ENCODE results near the gene H1-8.
"Not testable (repeated sequence)": the region's sequence is repeated elsewhere in the genome, so short reads cannot be mapped to it uniquely, and the experiment has no call there.

Gene H1-8

DNA sequence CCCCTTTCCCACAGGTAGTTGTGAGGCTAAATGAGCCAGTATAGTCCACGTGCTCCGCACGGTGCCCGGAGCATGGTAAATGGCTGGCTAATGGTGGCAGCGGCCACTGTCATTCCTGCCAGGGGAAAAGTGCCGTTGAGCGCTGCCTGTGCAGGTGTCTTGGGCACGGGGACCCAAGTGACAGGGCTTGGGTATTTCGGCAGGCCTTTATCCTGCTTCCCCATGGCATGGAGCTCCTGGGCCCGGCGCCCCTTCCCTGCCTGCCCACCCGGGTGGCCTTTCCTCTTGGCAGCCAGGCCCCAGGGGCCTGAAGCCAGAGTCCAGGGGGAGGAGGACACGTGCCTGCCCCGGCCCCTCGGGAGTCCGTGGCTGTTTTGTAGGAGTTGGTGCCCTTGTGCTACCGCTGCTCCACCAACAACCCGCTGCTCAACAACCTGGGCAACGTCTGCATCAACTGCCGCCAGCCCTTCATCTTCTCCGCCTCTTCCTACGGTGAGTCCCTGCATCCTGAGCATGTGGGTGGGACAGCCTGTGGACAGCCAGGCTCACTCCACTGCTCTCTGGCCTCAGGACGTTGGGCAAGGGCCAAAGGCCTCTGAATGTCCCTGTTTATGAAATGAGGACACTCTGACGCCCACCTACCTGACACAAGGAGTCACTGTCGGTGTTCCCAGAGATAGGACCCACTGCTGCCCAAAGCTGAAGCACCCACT lies 27.7 kb upstream of the H1-8 start:
- not testable (repeated sequence) for DNase-seq

DNA sequence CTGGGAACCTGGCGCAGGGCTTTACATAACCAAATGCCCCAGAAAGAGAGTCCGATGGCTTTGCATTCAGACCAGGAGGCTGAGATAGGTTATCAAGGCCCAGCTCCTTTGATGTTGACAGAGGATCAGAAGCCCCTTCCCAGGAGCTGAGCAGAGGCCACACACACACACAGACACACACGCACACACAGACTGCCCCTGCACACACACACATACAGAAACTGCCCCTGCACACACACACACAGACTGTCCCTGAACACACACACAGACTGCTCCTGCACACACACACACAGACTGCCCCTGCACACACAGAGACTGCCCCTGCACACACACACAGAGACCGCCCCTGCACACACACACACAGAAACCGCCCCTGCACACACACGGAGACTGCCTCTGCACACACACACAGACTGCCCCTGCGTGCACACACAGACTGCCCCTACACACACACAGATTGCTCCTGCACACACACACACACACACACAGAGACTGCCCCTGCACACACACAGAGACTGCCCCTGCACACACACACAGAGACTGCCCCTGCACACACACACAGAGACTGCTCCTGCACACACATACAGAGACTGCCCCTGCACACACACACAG lies 27.0 kb upstream of the H1-8 start:
- not testable (repeated sequence) for DNase-seq

DNA sequence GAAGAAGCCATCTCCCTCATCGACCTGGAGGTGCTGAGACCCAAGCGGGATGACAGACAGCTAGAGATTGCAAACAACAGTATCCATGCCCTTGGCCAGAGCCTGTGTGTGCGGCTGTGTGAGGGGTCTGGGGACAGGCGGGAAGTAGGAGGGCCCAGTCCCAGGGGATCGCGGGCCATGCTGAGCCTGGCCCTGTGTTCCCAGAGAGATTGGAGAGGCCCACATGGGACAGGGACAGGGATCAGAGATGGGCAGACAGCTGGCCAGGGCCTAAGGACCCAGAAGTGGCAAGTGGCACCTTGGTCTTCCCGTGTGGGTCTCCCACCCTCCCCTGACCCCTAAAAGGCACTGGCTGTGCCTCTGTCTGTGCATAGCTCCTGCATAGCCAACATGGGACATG lies 25.5 kb upstream of the H1-8 start:
- DNase-seq: no peak

DNA sequence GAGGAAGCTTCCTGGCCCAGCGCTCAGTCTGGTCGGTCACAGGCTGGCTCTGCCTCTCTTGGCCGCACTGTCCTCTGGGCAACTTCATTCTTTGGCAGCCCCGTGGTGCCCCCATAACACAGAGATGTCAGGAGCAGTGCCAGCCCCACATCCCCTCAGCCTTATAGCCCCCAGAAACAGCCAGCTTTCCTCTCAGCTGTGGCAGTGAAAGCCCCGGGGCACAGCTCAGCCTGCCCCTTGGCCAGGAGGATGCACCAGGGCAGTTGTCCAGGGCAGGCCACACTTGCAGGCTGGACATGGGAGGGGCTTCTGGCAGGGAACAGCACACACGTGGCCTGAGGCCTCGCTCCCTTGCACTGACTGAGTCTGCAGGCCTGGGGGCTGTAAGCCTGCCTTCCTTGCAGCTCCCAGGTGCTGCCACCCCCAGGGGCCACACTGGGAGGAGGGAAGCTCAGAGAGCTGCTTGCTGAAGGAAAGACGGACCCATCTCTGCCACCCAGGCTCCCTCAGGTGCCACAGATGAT lies 24.9 kb upstream of the H1-8 start:
- no peak for DNase-seq

DNA sequence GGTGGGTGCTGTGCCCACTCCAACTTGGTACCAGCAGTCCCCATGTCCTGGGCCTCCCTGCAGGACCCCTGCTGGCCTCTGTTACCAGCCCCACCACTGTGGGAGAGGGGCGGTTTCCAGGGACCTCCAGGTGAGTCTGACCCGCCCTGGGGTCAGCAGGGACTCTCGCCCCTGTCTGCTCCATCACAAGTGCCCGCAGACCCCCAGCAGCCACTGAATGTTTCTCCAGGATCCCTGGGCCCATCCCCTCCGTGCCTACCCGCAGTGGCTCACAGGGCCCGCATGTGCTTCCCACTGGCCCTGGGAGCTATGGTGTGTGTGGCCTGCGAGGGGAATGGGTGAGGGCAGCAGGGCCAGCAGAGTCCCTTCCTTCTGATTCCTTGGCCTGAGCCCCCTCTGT lies 24.4 kb upstream of the H1-8 start:
- DNase-seq: no peak

DNA sequence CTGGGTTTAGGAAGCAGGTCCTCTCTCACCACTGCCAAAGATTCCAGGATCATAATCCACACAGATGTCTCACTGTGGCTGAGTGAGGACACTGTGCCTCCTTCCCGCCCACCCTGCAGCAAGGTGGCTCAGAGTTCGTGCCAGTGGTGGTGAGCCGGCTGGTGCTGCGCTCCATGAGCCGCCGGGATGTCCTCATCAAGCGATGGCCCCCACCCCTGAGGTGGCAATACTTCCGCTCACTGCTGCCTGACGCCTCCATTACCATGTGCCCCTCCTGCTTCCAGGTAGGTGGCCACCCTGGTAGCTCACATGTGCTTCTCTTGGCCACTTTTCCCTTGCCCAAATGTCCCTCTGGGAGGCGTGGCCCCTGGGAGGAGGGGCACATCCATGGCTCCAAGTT lies 23.5 kb upstream of the H1-8 start:
- no peak for DNase-seq

DNA sequence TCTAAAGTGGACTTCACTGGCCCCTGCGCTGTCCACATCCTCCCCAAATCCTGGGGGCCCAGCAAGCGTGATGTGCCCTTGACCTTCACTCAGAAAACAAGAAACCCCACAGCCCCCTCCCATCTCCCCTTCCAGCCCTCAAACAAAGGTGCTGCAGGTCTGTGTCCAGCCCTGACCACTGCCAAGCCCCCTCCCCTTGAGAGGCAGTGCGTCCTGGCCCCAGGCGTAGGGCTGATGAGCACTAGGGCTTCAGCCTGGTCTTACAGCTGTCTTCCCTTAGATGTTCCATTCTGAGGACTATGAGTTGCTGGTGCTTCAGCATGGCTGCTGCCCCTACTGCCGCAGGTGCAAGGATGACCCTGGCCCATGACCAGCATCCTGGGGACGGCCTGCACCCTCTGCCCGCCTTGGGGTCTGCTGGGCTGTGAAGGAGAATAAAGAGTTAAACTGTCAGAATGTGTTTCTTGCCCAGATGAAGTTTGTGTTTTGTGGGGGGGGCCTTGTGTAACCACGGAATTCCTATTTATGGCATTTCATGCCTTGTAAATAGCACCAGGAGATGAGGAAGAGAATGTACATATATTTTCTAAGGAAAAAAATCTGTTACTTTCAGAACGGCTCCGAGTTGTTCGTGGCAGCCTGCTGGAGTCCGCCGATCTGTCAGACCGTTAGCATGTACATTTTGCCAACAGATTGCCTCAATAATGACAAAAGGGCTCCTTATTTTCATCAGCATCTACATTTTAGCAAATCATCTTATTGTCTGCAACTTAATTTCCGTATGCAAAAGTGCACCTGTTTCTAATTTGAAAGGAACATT lies 22.9 kb upstream of the H1-8 start:
- DNase-seq: no peak

DNA sequence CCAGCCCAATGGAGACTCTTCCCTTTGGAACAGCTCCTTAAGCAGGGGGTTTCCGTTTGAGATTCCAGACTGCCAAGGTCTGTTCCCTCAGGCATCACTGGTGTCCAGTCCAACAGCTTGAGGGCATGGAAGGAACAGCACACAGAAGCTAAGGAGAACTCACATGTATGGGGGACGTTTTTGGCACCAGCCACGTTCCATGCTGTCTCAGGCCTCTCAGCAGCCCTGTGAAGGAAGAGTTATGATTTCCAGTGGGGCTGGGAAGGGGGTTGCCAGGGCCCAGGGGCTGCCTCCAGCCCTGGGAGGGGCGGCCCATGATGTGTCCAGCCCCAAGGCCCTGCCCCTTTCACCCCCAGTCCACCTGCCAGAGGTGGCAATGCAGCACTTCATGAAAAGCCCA lies 22.0 kb upstream of the H1-8 start:
- DNase-seq: no peak

DNA sequence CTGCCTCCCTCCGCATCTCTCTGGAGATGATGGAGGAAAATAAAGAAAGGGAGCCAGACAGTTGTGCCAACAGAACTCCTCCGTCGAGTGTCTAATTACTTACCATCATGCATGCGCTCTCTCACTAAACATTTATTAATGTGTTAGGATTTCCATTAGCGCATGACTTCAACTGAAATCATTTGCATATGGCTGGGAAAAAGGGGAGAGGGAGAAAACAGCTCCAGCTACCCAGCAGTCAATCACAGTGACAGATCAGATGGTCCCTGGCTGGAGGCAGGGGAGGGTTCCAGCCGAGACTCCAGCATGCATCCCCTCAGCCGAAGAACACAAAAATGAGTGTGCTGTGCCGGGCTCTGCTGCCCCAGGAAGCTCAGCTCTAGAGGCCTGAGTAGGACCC lies 21.4 kb upstream of the H1-8 start:
- DNase-seq: no peak

DNA sequence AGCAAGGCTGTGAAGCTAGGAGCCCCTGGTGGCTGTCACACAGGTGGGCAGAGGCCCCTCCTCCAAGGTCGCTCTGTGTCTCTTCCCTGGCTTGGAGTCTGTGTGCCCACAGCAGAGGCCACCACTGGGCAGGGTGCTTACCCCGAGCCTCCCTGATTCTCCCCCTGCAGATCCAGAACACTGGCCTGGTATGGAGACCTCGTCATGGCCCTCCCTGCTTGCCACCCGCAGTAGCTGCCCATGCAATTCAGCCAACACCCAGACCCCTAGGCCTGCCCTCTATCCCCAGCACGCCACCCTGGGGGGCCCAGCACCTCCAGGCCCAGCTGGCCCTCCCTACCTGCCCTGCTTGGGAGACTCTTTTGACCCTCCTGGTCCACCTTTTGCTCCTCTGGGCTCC lies 20.0 kb upstream of the H1-8 start:
- no peak for DNase-seq

DNA sequence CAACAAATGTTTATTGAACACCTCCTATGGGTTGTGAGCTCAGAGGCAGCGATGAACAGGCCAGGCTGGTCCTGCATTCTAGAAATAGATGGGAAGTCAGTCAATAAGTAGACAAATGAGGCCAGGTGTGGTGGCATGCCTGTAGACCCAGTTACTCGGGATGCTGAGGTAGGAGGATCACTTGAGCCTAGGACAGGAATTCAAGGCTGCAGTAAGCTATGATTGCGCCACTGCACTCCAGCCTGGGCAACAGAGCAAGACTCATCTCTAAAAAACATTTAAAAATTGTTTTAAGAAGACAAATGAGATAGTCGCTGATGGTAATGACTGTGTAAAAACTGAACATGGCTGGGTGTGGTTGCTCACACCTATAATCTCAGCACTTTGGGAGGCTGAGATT lies 18.9 kb upstream of the H1-8 start:
- no peak for DNase-seq

DNA sequence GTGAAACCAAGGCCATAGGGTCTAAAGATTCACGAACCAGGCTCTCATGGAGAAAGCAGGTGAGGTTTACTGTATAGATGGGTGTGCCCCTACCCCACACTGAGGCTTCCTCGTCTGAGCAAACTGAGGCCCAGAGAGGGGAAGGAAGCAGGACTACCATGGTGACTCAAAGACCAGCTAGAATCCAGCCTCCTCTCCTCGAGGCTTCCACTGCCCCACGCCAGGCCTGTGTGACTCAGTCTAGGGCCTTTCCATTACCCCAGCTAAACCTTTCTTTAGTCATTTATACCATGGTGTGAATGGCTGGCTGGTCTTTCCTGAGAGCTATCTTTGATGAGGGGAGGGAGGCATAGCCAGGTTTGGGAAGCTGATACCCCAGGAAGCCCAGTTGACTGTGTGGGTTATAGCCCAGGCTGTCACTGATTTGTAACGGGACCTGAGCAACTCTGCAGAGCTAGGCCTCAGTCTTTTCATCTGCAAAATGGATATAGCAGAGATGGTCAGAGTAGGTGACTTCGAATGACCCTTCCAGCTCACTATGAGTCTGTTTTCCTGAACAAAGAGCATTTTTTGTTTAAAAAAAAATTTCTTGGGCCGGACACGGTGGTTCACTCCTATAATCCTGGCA lies 17.5 kb upstream of the H1-8 start:
- no peak for DNase-seq

DNA sequence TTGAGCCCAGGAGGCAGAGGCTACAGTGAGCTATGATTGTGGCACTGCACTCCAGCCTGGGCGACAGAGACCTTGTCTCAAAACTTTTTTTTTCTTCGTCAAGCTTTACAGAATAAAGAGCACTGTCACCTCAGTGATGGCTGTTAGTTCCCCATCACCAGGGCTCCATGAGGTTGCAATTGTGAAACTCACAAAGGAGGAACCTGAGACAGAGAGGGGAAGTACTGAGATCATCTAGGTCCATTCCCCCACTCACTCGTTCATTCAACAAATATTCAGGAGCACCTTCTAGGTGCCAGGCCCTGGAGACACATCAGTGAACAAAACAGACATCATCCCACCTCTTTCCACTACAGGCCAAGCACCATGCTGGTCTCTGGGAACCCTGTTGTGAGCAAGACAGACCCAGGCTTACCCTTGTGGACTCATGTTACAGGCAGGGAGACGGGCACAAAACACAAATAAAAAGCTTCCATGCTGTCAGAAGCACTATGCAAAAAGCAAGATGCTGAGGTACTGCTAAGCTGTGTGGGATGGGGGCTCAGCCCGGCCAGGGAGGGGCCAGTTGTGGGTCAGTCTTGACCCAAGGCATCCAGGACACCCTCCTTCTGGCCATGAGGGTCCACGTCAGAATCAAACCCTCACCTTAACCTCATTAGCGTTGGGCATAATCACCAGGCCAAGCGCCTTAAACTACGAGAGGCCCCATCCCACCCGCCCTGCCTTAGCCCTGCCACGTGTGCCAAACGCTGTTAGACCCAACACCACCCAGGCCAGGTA lies 16.7 kb upstream of the H1-8 start:
- DNase-seq: no peak

DNA sequence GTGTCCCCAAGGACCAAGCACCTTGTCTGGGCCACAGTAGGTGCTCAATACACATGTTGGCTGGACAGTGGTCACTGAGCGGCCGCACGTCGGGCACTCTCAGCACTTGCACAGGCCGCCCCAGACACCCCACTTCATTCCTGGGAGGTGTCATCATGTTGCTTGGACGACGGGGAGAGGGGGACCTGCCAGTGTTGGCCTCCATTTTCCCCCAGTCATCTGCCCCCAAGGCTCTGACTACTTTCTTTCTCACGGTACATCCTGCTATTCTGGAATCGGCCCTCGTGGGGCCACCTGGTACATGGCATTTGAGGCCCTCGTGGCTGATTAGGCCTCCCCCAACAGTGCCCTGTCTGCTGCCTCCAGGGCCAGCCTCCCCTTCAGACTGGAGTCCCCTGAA lies 15.7 kb upstream of the H1-8 start:
- no peak for DNase-seq

DNA sequence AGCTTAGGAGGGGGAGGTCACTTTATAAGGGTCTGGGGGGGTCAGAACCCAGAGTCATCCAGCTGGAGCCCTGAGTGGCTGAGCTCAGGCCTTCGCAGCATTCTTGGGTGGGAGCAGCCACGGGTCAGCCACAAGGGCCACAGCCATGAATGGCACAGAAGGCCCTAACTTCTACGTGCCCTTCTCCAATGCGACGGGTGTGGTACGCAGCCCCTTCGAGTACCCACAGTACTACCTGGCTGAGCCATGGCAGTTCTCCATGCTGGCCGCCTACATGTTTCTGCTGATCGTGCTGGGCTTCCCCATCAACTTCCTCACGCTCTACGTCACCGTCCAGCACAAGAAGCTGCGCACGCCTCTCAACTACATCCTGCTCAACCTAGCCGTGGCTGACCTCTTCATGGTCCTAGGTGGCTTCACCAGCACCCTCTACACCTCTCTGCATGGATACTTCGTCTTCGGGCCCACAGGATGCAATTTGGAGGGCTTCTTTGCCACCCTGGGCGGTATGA lies 14.3 kb upstream of the H1-8 start, which contains the start of gene RHO:
TSS of gene RHO (plus strand) at position 51 of the 512 bp plus-strand sequence. CDS start at position 146, 95 bp downstream.
- no peak for DNase-seq

DNA sequence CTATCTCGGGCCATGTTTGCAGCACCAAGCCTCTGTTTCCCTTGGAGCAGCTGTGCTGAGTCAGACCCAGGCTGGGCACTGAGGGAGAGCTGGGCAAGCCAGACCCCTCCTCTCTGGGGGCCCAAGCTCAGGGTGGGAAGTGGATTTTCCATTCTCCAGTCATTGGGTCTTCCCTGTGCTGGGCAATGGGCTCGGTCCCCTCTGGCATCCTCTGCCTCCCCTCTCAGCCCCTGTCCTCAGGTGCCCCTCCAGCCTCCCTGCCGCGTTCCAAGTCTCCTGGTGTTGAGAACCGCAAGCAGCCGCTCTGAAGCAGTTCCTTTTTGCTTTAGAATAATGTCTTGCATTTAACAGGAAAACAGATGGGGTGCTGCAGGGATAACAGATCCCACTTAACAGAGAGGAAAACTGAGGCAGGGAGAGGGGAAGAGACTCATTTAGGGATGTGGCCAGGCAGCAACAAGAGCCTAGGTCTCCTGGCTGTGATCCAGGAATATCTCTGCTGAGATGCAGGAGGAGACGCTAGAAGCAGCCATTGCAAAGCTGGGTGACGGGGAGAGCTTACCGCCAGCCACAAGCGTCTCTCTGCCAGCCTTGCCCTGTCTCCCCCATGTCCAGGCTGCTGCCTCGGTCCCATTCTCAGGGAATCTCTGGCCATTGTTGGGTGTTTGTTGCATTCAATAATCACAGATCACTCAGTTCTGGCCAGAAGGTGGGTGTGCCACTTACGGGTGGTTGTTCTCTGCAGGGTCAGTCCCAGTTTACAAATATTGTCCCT lies 13.4 kb upstream of the H1-8 start:
- DNase-seq: no peak

DNA sequence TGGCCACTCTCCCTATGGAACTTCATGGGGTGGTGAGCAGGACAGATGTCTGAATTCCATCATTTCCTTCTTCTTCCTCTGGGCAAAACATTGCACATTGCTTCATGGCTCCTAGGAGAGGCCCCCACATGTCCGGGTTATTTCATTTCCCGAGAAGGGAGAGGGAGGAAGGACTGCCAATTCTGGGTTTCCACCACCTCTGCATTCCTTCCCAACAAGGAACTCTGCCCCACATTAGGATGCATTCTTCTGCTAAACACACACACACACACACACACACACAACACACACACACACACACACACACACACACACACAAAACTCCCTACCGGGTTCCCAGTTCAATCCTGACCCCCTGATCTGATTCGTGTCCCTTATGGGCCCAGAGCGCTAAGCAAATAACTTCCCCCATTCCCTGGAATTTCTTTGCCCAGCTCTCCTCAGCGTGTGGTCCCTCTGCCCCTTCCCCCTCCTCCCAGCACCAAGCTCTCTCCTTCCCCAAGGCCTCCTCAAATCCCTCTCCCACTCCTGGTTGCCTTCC lies 12.7 kb upstream of the H1-8 start:
- DNase-seq: peak; percentile 36

DNA sequence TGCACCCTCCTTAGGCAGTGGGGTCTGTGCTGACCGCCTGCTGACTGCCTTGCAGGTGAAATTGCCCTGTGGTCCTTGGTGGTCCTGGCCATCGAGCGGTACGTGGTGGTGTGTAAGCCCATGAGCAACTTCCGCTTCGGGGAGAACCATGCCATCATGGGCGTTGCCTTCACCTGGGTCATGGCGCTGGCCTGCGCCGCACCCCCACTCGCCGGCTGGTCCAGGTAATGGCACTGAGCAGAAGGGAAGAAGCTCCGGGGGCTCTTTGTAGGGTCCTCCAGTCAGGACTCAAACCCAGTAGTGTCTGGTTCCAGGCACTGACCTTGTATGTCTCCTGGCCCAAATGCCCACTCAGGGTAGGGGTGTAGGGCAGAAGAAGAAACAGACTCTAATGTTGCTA lies 12.2 kb upstream of the H1-8 start:
- no peak for DNase-seq

DNA sequence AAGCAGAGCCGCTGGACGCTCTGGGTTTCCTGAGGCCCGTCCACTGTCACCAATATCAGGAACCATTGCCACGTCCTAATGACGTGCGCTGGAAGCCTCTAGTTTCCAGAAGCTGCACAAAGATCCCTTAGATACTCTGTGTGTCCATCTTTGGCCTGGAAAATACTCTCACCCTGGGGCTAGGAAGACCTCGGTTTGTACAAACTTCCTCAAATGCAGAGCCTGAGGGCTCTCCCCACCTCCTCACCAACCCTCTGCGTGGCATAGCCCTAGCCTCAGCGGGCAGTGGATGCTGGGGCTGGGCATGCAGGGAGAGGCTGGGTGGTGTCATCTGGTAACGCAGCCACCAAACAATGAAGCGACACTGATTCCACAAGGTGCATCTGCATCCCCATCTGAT lies 11.3 kb upstream of the H1-8 start:
- no peak for DNase-seq

DNA sequence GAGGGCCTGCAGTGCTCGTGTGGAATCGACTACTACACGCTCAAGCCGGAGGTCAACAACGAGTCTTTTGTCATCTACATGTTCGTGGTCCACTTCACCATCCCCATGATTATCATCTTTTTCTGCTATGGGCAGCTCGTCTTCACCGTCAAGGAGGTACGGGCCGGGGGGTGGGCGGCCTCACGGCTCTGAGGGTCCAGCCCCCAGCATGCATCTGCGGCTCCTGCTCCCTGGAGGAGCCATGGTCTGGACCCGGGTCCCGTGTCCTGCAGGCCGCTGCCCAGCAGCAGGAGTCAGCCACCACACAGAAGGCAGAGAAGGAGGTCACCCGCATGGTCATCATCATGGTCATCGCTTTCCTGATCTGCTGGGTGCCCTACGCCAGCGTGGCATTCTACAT lies 10.7 kb upstream of the H1-8 start:
- no peak for DNase-seq

DNA sequence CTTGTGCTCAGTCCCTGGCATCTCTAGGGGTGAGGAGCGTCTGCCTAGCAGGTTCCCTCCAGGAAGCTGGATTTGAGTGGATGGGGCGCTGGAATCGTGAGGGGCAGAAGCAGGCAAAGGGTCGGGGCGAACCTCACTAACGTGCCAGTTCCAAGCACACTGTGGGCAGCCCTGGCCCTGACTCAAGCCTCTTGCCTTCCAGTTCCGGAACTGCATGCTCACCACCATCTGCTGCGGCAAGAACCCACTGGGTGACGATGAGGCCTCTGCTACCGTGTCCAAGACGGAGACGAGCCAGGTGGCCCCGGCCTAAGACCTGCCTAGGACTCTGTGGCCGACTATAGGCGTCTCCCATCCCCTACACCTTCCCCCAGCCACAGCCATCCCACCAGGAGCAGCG lies 9.6 kb upstream of the H1-8 start:
- no peak for DNase-seq

All from retina (tissue), 1 donor.